Measurements from ENCODE around the gene SPOCK1.

GRCh38 chr5:137313526-137314175 lies 185.5 kb downstream of the SPOCK1 start:
- TF ChIP-seq EGR1 (IDR thresholded peaks at IDR 0.05; ENCODE audit: low read depth), result no peak
- TF ChIP-seq CTCF (IDR thresholded peaks at IDR 0.05 in 2 of 3, conservative IDR thresholded peaks at IDR 0.05 in 1 of 3; ENCODE audit: borderline replicate concordance in 1 of 3, insufficient read depth in 1 of 3, low read depth in 2 of 3, low read length in 2 of 3), result no peak
- no peak for TF ChIP-seq POLR2A (IDR thresholded peaks at IDR 0.05; ENCODE audit: borderline replicate concordance, extremely low read depth, insufficient read depth, insufficient read length)
- TF ChIP-seq TCF7L2 (IDR thresholded peaks at IDR 0.05; ENCODE audit: borderline replicate concordance, extremely low read depth, insufficient read depth, insufficient read length), result no peak
- no peak for TF ChIP-seq JUND (IDR thresholded peaks at IDR 0.05)
- TF ChIP-seq RAD21 (IDR thresholded peaks at IDR 0.05; ENCODE audit: low read depth), result no peak

Data from HCT116 (cell line).